Colonic mucosa (tissue), 4 donors: Measurements from ENCODE around the gene LAMC3. TPM values are rescaled to one million over a fixed set of nuclear protein-coding genes. Genes with fewer than 3 reads are reported as not detected.

Experiments
- DNase-seq: peaks from one replicate; pipeline ENCODE4 v3.0.0-alpha.2; 2020
- H3K27ac ChIP-seq: fragments of 200-600 bp; one replicate; pipeline ENCODE4 v1.8.0; 2021
- H3K27me3 ChIP-seq: fragments of 200-600 bp; one replicate; pipeline ENCODE4 v1.8.0; 2021
- H3K36me3 ChIP-seq: fragments of 200-600 bp; one replicate; pipeline ENCODE4 v1.8.0; 2021
- H3K4me1 ChIP-seq: fragments of 200-600 bp; one replicate; pipeline ENCODE4 v1.8.0; 2021; ENCODE audit warnings: mild to moderate bottlenecking
- H3K4me3 ChIP-seq: fragments of 200-600 bp; one replicate; pipeline ENCODE4 v1.8.0; 2021
- H3K9ac ChIP-seq, 2 donors: one replicate each; pipeline ENCODE4 v1.7.0; 2013; ENCODE audit warnings: control low read depth in 2 of 2, low read depth in 2 of 2, low read length in 2 of 2
- H3K9me3 ChIP-seq: fragments of 200-600 bp; one replicate; pipeline ENCODE4 v1.8.0; 2021
- CTCF ChIP-seq: fragments of 200-600 bp; IDR thresholded peaks from one replicate; pipeline ENCODE4 v1.8.0; 2022; ENCODE audit warnings: antibody characterized with exemption, mild to moderate bottlenecking
- intact Hi-C: fragments of 100-400 bp; cut with DNase I; formaldehyde crosslinking; loops from one replicate; pipeline ENCODE4 v1.14.1; 2022
- total RNA-seq, 2 donors: library from RNA; stranded (reverse); fragmentation: NEBNext Ultra II Directional in 1 of 2; extraction: Animal tissue kit (Norgen Biotek cat#: 25700) in 1 of 2; gene quantifications; one replicate each; pipeline ENCODE4 v1.2.1, GENCODE V29; 2021
- donor health status: healthy.
- donor health status: DM: no; HTN: no; CAD: no.
- donor health status: DM: no; HTN: no; CAD: no.

LAMC3 gene
- total RNA-seq, 2 donors from 2014 or later: 0.67 to 1.9 TPM

GRCh38 chr9:130970855-130971254, 38.1 kb upstream of the LAMC3 start:
- DNase-seq: no peak
- H3K27me3 ChIP-seq: no peaks in the 10 kb centered on the region
- no peak overlapping the region for H3K4me3 ChIP-seq
- TF ChIP-seq CTCF: no peak
- no peak overlapping the region for H3K27ac ChIP-seq
- H3K36me3 ChIP-seq: no peaks in the 10 kb centered on the region
- no peaks in the 10 kb centered on the region for H3K9me3 ChIP-seq
- H3K4me1 ChIP-seq: no peaks in the 10 kb centered on the region
- H3K9ac ChIP-seq: no peak overlapping the region
- intact Hi-C loops: no loop called here

- H3K4me1 ChIP-seq: no peaks in the 10 kb centered on the region
- no peaks in the 10 kb centered on the region for H3K9me3 ChIP-seq
- H3K36me3 ChIP-seq: no peaks in the 10 kb centered on the region
- TF ChIP-seq CTCF: no peak
- H3K9ac ChIP-seq: no peak overlapping the region
- intact Hi-C loops: no loop called here
- no peak overlapping the region for H3K4me3 ChIP-seq
- no peak for DNase-seq
- H3K27ac ChIP-seq: no peak overlapping the region
- H3K27me3 ChIP-seq: no peaks in the 10 kb centered on the region
Measured at GRCh38 chr9:130971294-130971849, 37.6 kb upstream of the LAMC3 start.

GRCh38 chr9:130972277-130972956, 36.6 kb upstream of the LAMC3 start:
- no peaks in the 10 kb centered on the region for H3K36me3 ChIP-seq
- TF ChIP-seq CTCF: no peak
- H3K27ac ChIP-seq: no peak overlapping the region
- no peak overlapping the region for H3K9ac ChIP-seq
- intact Hi-C loops: no loop called here
- no peak for DNase-seq
- H3K4me1 ChIP-seq: no peaks in the 10 kb centered on the region
- H3K9me3 ChIP-seq: no peaks in the 10 kb centered on the region
- H3K27me3 ChIP-seq: no peaks in the 10 kb centered on the region
- no peak overlapping the region for H3K4me3 ChIP-seq

GRCh38 chr9:130972957-130973685, 35.9 kb upstream of the LAMC3 start:
- no peak overlapping the region for H3K27ac ChIP-seq

More at GRCh38 chr9:130972957-130973685, 35.9 kb upstream of the LAMC3 start:
- H3K4me1 ChIP-seq: no peaks in the 10 kb centered on the region
- DNase-seq: no peak
- H3K36me3 ChIP-seq: no peaks in the 10 kb centered on the region
- intact Hi-C loops: no loop called here
- no peaks in the 10 kb centered on the region for H3K9me3 ChIP-seq
- no peak for TF ChIP-seq CTCF
- H3K4me3 ChIP-seq: no peak overlapping the region
- no peaks in the 10 kb centered on the region for H3K27me3 ChIP-seq
- no peak overlapping the region for H3K9ac ChIP-seq
